SK-N-SH (cell line): ENCODE data around the gene PIBF1.

Source experiments
- CHD2 ChIP-seq: fragments of 150-350 bp; IDR thresholded peaks from 2 replicates; pipeline ENCODE4 v1.6.1; 2018; ENCODE audit warnings: low read length; ENCODE audit not compliant: partially characterized antibody
- EP300 ChIP-seq, 2 experiments: IDR thresholded peaks; 2 replicates each; pipeline versions ENCODE4 v1.4.0 to v1.6.1; 2012; ENCODE audit warnings: borderline replicate concordance in 1 of 2, low read depth in 1 of 2, low read length in 1 of 2
- FOXJ3 ChIP-seq: sonication (generic); formaldehyde crosslinking; IDR thresholded peaks from 2 replicates; pipeline ENCODE4 v1.5.1; 2020; ENCODE audit warnings: mild to moderate bottlenecking, missing genetic modification reagents
- FOXM1 ChIP-seq: IDR thresholded peaks from 2 replicates; pipeline ENCODE4 v1.4.0; 2012; ENCODE audit warnings: low read depth, mild to moderate bottlenecking
- MAX ChIP-seq: IDR thresholded peaks from 2 replicates; pipeline ENCODE4 v1.4.0; 2012; ENCODE audit warnings: low read depth
- POLR2AphosphoS5 ChIP-seq: IDR thresholded peaks from 2 replicates; pipeline ENCODE4 v1.6.1; 2012; ENCODE audit warnings: low read depth, low read length
- RCOR1 ChIP-seq: fragments of 150-350 bp; IDR thresholded peaks from 2 replicates; pipeline ENCODE4 v1.6.1; 2017; ENCODE audit warnings: antibody characterized with exemption, low read length
- SMC3 ChIP-seq: IDR thresholded peaks from 2 replicates; pipeline ENCODE4 v1.6.1; 2012; ENCODE audit warnings: low read depth, low read length, improper control_type of control experiment
- TCF12 ChIP-seq: IDR thresholded peaks from 2 replicates; pipeline ENCODE4 v1.4.0; 2012
- YY1 ChIP-seq: IDR thresholded peaks from 2 replicates; pipeline ENCODE4 v1.4.0; 2012; ENCODE audit warnings: low read depth, mild to moderate bottlenecking
- ZBTB33 ChIP-seq: IDR thresholded peaks from 2 replicates; pipeline ENCODE4 v1.4.0; 2012; ENCODE audit warnings: low read depth, borderline replicate concordance
- TF ChIP-seq, protein P1 (sequence below): IDR thresholded peaks from 2 replicates; pipeline ENCODE4 v1.6.1; 2012; ENCODE audit warnings: mild to moderate bottlenecking, low read depth, low read length, moderate library complexity
- TF ChIP-seq, protein P2 (sequence below): fragments of 200-600 bp; sonication (generic); IDR thresholded peaks from 2 replicates; pipeline ENCODE4 v1.6.1; 2017; ENCODE audit warnings: antibody characterized with exemption, mild to moderate bottlenecking, moderate library complexity
- TF ChIP-seq, protein P3 (sequence below): fragments of 150-350 bp; IDR thresholded peaks from 2 replicates; pipeline ENCODE4 v1.6.1; 2017; ENCODE audit warnings: antibody characterized with exemption, low read length, low read depth, borderline replicate concordance

GRCh38 chr13:73025217-73026012 lies 243.5 kb downstream of the PIBF1 start:
- TF ChIP-seq YY1 (no peak), POLR2AphosphoS5 (no peak), ZBTB33 (no peak), FOXJ3 (CRISPR knock-in tag) (no peak), TCF12 (no peak), CHD2 (no peak), SMC3 (no peak), EP300 (IDR thresholded peaks at IDR 0.05; ENCODE audit: borderline replicate concordance in 1 of 2, low read depth in 1 of 2, low read length in 1 of 2) (no peak), RCOR1 (no peak), FOXM1 (no peak), MAX (no peak)
- TF ChIP-seq, protein P1, sequence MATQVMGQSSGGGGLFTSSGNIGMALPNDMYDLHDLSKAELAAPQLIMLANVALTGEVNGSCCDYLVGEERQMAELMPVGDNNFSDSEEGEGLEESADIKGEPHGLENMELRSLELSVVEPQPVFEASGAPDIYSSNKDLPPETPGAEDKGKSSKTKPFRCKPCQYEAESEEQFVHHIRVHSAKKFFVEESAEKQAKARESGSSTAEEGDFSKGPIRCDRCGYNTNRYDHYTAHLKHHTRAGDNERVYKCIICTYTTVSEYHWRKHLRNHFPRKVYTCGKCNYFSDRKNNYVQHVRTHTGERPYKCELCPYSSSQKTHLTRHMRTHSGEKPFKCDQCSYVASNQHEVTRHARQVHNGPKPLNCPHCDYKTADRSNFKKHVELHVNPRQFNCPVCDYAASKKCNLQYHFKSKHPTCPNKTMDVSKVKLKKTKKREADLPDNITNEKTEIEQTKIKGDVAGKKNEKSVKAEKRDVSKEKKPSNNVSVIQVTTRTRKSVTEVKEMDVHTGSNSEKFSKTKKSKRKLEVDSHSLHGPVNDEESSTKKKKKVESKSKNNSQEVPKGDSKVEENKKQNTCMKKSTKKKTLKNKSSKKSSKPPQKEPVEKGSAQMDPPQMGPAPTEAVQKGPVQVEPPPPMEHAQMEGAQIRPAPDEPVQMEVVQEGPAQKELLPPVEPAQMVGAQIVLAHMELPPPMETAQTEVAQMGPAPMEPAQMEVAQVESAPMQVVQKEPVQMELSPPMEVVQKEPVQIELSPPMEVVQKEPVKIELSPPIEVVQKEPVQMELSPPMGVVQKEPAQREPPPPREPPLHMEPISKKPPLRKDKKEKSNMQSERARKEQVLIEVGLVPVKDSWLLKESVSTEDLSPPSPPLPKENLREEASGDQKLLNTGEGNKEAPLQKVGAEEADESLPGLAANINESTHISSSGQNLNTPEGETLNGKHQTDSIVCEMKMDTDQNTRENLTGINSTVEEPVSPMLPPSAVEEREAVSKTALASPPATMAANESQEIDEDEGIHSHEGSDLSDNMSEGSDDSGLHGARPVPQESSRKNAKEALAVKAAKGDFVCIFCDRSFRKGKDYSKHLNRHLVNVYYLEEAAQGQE, result no peak
- TF ChIP-seq, protein P2, sequence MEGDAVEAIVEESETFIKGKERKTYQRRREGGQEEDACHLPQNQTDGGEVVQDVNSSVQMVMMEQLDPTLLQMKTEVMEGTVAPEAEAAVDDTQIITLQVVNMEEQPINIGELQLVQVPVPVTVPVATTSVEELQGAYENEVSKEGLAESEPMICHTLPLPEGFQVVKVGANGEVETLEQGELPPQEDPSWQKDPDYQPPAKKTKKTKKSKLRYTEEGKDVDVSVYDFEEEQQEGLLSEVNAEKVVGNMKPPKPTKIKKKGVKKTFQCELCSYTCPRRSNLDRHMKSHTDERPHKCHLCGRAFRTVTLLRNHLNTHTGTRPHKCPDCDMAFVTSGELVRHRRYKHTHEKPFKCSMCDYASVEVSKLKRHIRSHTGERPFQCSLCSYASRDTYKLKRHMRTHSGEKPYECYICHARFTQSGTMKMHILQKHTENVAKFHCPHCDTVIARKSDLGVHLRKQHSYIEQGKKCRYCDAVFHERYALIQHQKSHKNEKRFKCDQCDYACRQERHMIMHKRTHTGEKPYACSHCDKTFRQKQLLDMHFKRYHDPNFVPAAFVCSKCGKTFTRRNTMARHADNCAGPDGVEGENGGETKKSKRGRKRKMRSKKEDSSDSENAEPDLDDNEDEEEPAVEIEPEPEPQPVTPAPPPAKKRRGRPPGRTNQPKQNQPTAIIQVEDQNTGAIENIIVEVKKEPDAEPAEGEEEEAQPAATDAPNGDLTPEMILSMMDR, result no peak
- TF ChIP-seq, protein P3, sequence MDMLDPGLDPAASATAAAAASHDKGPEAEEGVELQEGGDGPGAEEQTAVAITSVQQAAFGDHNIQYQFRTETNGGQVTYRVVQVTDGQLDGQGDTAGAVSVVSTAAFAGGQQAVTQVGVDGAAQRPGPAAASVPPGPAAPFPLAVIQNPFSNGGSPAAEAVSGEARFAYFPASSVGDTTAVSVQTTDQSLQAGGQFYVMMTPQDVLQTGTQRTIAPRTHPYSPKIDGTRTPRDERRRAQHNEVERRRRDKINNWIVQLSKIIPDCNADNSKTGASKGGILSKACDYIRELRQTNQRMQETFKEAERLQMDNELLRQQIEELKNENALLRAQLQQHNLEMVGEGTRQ, result no peak
